Effector CD4-positive, alpha-beta T cell (primary cell): ENCODE results near the gene GRIK4.

Experiments
- DNase-seq: peaks from one replicate; pipeline ENCODE4 v3.0.0-alpha.2; 2020

The GRIK4 gene

DNA sequence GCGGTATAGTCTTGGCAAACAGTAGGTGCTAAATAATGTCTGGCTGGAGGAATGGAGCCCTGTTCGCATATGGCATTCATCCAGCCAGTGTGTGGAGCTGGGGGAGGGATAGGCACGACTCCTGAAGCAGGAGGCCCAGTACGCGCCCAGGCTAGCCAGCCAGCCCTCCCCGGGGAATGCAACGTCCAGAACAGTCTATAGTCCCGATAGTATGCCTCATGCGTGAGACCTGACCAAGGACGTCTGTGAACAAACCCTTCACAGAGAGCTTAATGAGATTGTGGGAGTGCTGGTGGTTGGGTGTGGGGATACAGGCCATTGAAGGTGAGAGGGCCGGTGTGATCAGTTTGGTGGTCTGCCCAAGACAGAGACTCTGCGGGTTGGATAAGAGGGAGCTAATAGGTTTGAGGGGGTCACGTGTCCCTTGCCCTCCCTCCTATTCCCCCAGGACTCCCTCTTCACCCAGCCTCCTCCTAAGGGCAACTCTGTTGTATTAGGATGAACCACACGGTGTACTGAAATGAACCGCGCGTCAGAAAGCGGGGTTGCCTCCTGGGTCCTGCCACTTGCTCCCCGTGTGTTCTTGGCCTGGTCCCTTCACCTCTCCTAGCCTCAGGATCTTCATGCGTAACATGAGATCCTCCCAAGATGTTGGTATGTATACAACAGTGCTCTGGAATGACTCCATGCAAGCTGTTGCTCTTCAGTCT lies 987 bp upstream of the GRIK4 start:
- DNase-seq, result no peak

- no peak for DNase-seq
Measured at GRCh38 chr11:120511820-120512738, 531 bp downstream of the GRIK4 start.

DNA sequence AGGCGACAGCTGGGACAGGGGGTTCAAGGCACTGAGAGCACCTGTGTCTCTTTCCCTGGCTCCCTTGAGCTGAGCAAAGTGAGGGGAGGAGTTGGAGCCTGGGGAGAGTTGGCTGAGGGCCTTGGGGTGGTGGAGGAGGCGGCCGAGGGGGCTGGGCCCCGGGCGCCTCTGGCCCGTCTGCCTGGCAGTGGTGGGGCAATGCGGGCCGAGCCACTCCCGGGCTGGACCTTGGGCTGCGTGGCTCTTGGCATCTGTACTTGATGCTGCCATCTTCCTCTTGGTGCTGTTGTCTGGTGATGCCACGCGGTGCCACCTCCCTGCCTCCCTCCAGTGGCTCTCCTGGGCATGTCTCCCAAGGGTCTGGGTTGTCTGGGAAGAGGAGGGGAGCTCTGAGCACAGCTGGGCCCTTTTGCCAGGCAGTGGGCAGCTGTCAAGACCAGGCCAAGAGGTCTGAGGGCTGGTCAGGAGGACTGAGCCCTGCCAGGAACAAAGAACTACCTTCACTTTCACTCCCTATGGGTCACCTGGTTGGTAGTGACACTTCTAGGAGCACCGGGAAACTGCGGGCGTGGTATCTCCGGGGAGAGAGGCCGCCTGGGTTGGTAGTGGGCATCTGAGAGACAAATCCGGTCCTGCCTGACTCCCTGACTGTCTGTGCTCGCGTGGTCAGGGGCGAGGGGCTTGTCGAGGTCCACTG lies 1.3 kb downstream of the GRIK4 start:
- no peak for DNase-seq

- no peak for DNase-seq
Measured at GRCh38 chr11:120513436-120514315, 2.1 kb downstream of the GRIK4 start.

DNA sequence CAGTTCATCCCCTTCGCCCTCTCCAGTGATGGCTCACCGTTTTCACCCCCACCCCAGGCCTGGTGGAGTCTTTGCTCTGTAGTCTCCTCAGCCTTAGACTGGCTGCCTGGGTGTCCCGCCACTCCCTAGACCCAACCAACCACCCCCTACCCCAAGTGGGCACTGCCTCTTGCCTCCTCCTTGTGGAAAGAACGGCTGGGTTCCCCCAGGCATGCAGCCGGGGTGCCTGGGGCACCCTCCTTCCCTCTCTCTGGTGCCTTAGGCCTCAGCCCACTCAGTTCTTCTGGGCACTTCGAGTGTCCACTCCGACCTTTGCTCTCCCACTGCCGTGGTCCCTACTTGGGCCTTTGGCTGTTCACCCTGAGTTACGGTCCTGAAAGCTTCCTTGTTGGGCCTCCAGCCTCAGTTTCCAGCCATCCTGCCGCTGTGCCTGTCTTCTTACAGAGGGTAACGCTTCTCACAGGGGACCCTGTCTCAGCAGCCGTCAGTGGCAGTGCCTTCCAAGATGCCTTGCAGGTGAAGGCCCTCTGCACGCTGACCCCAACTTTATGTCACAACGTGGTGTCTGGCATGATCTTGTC lies 3.1 kb downstream of the GRIK4 start:
- DNase-seq, result no peak

GRCh38 chr11:120515186-120515723 lies 3.7 kb downstream of the GRIK4 start:
- no peak for DNase-seq

GRCh38 chr11:120516461-120517389 lies 5.2 kb downstream of the GRIK4 start:
- no peak for DNase-seq

DNA sequence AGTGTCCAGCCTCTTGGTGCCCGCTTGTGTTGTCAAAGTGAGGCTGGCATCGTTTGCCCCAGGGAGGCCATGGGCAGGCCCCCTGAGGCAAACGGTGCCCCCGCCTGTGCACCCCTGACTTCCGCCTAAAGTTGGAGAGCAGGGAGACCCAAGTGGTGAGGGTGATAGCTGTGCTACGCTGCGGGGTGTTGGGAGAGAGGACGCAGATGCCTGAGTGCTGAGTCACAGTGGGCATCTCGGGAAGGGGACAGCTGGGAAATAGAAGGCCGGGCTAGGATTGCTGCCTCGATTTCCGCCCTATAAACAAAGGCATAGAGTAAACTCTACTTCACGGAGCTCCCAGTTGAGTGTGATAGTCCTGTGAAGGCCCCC lies 5.8 kb downstream of the GRIK4 start:
- DNase-seq, result no peak

DNA sequence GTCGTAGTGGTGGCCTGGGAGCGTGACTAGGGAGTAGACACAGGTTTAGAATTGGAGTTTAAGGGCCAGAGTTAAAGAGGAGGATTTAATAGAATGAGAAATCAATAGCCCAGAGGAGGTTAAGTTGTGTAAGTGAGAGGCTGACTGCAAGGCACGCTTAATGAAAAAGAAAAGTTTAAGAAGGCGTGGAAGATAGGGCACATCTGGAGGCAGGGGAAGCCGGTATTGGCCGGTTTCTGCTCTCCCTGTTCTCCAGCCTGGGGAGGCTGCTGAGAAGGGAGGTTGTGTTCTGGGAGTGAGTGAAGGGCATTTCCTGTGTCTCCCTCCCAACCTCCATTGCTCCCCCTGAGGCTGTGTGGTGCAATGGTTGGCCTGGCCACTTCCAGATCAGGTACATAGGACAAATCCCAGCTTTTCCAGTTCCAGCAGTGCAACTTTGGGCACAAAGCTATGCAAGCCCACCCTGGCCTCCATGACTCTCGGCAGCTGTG lies 6.3 kb downstream of the GRIK4 start:
- DNase-seq, result no peak

- no peak for DNase-seq
Measured at GRCh38 chr11:120518356-120518755, 6.8 kb downstream of the GRIK4 start.

GRCh38 chr11:120519474-120519873 lies 7.9 kb downstream of the GRIK4 start:
- no peak for DNase-seq

- DNase-seq, result no peak
Measured at GRCh38 chr11:120520091-120520822, 8.7 kb downstream of the GRIK4 start.

GRCh38 chr11:120521176-120521575 lies 9.6 kb downstream of the GRIK4 start:
- no peak for DNase-seq

GRCh38 chr11:120522021-120522420 lies 10.5 kb downstream of the GRIK4 start:
- DNase-seq, result no peak

DNA sequence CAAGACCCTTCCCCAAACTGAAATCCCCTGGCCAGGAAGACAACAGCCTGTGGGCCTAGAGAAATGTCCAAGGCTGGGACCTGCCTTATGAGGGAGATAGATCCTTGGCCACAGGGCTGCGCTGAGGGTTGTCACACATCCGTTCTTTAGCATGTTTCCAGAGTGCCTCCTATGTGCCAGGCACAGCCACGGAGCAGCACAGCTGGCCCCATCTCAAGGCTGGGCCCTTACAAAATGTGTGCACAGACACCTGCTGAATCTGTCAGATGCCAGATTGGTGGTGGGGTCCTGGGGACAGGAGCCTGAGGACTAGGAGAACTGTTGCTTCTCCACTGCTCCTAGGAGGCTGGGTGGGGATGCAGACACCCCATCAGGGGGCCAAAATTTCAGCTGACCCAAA lies 11.2 kb downstream of the GRIK4 start:
- DNase-seq, result no peak

DNA sequence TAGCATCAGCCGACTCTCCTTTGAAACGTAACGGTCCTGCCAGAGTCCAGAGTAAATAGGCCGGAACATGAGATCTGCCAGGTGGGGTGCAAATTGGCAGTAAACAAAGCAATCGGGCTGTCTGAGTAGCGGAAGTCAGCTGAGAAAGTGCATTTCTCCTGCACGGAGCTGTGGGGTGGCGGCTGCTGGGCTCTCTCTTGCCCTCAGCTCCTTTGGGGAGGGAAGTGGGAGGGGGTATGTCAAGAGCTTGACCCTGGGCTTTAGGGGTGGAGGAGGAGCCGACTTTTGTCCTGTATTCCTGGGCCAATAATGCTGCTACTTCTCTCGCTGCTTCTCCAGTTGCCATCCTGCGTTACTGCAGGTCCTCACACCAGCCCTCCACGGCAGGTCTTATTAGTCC lies 11.6 kb downstream of the GRIK4 start:
- DNase-seq, result no peak

DNA sequence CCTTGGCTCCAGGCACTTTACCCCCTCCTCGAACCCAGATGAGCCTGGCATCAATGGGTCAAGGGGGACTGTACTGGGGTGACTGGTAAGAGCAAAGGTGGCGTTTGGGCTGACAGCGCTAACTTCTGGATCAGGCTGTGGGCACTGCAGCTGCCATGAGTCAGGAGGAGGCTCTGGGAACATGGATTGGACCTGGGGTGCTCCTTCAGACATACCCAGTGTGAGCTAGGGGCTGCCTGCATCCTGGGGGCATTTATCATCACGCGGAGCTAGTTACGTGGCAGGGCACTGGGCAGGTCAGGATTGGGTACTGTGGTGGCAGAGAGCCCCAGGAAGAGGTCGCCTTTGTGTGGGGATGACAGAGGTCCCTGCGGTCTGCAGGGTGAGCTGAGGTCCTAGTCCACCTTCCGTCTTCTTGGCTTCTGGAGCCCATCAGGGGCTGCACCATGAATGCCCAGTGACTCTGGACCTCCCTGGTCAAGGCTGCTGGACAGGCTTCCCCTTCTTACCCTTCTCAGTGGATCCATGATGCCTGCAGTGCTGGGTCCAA lies 13.1 kb downstream of the GRIK4 start:
- DNase-seq, result no peak

DNA sequence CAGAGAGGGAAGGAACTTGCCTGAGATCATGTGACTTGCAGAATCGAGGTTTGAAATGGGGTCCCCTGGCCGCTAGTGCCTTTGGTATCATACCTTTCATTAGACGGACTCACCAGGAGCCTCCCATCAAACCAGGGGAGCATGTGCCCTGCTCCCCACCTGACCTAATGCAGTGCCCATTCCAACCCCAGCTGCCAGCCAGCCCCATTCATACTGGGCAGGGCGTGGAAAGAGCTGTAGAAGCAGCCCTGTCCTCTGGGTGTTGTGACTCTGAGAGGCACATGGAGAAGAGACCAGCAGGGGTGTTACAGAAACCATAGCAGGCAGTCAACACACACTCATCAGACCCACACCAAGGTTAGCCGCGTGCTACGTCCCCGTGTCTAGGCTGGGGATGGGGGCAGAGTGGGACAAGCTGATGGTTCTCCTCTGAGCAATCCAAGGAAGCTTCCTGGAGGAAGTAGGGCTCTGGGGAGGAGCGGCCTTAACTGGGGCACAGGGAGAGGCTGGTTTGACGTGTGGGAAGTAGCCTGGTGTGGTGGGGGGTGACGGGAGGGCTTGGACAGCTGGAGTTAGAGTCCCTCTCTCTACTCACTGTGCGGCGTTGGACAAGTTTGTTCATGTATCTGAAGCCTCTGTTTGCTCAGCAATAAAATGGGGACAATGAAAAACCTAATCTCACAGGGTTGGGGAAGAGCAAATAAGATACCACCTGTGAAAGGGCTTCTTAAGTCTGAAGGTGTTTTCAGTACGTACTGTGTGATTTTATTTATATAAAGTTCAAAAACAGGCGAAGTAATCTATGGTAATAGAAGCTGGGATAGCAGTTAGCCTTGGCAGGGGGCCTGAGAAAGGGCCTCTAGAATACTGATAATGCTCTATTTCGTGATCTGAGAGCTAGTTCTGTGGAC lies 14.0 kb downstream of the GRIK4 start:
- no peak for DNase-seq
